ENCODE data around the gene GRB10.

GRB10 gene

GRCh38 chr7:50564640-50565558 is 217.8 kb downstream of the GRB10 start, which contains the start of gene DDC:
DDC (minus strand) TSS chr7:50565405; CDS start chr7:50544085, 21,320 bp downstream.
- FAIRE-seq (no peak), DNase-seq (ENCODE audit: insufficient read length) (no peak)
- TF ChIP-seq POLR2A (IDR thresholded peaks at IDR 0.05; ENCODE audit: low read depth, low read length) (no peak), POLR2AphosphoS5 (IDR thresholded peaks at IDR 0.05; ENCODE audit: low read depth, low read length) (no peak), TAF1 (IDR thresholded peaks at IDR 0.05; ENCODE audit: borderline replicate concordance, low read depth, low read length) (no peak)

- DNase-seq (ENCODE audit: insufficient read length) (no peak), FAIRE-seq (no peak)
- TF ChIP-seq POLR2AphosphoS5 (IDR thresholded peaks at IDR 0.05; ENCODE audit: low read depth, low read length): no peak
- TF ChIP-seq TAF1 (IDR thresholded peaks at IDR 0.05; ENCODE audit: borderline replicate concordance, low read depth, low read length): no peak
- TF ChIP-seq POLR2A (IDR thresholded peaks at IDR 0.05; ENCODE audit: low read depth, low read length): no peak
These were observed 218.5 kb downstream of the GRB10 start for GRCh38 chr7:50564171-50564570.

- FAIRE-seq: no peak
- no peak for DNase-seq (ENCODE audit: insufficient read length)
- no peak for TF ChIP-seq TAF1 (IDR thresholded peaks at IDR 0.05; ENCODE audit: borderline replicate concordance, low read depth, low read length)
- TF ChIP-seq POLR2AphosphoS5 (IDR thresholded peaks at IDR 0.05; ENCODE audit: low read depth, low read length): no peak
- no peak for TF ChIP-seq POLR2A (IDR thresholded peaks at IDR 0.05; ENCODE audit: low read depth, low read length)
These were observed 220.6 kb downstream of the GRB10 start for GRCh38 chr7:50562136-50562535.

GRCh38 chr7:50560865-50561351 is 221.8 kb downstream of the GRB10 start:
- DNase-seq (ENCODE audit: insufficient read length) (no peak), FAIRE-seq (no peak)
- no peak for TF ChIP-seq POLR2AphosphoS5 (IDR thresholded peaks at IDR 0.05; ENCODE audit: low read depth, low read length)
- TF ChIP-seq TAF1 (IDR thresholded peaks at IDR 0.05; ENCODE audit: borderline replicate concordance, low read depth, low read length): no peak
- TF ChIP-seq POLR2A (IDR thresholded peaks at IDR 0.05; ENCODE audit: low read depth, low read length): no peak

- FAIRE-seq (no peak), DNase-seq (ENCODE audit: insufficient read length) (no peak)
These were observed 222.8 kb downstream of the GRB10 start for GRCh38 chr7:50559881-50560280.

GRCh38 chr7:50558294-50559053 is 224.2 kb downstream of the GRB10 start:
- DNase-seq (ENCODE audit: insufficient read length) (no peak), FAIRE-seq (no peak)
- no peak for TF ChIP-seq TAF1 (IDR thresholded peaks at IDR 0.05; ENCODE audit: borderline replicate concordance, low read depth, low read length)
- no peak for TF ChIP-seq POLR2A (IDR thresholded peaks at IDR 0.05; ENCODE audit: low read depth, low read length)
- TF ChIP-seq POLR2AphosphoS5 (IDR thresholded peaks at IDR 0.05; ENCODE audit: low read depth, low read length): no peak

More at GRCh38 chr7:50559881-50560280, 222.8 kb downstream of the GRB10 start:
- TF ChIP-seq TAF1 (IDR thresholded peaks at IDR 0.05; ENCODE audit: borderline replicate concordance, low read depth, low read length) (no peak), POLR2AphosphoS5 (IDR thresholded peaks at IDR 0.05; ENCODE audit: low read depth, low read length) (no peak)

GRCh38 chr7:50557099-50557498 is 225.6 kb downstream of the GRB10 start:
- no peak for TF ChIP-seq TAF1 (IDR thresholded peaks at IDR 0.05; ENCODE audit: borderline replicate concordance, low read depth, low read length)
- TF ChIP-seq POLR2A (IDR thresholded peaks at IDR 0.05; ENCODE audit: low read depth, low read length): no peak
- TF ChIP-seq POLR2AphosphoS5 (IDR thresholded peaks at IDR 0.05; ENCODE audit: low read depth, low read length): no peak
- DNase-seq (ENCODE audit: insufficient read length): no peak
- FAIRE-seq: no peak

GRCh38 chr7:50556247-50556991 is 226.3 kb downstream of the GRB10 start:
- no peak for FAIRE-seq
- TF ChIP-seq TAF1 (IDR thresholded peaks at IDR 0.05; ENCODE audit: borderline replicate concordance, low read depth, low read length) (no peak), POLR2A (IDR thresholded peaks at IDR 0.05; ENCODE audit: low read depth, low read length) (no peak), POLR2AphosphoS5 (IDR thresholded peaks at IDR 0.05; ENCODE audit: low read depth, low read length) (no peak)
- no peak for DNase-seq (ENCODE audit: insufficient read length)

GRCh38 chr7:50555594-50556140 is 227.0 kb downstream of the GRB10 start:
- TF ChIP-seq POLR2AphosphoS5 (IDR thresholded peaks at IDR 0.05; ENCODE audit: low read depth, low read length): no peak
- no peak for TF ChIP-seq POLR2A (IDR thresholded peaks at IDR 0.05; ENCODE audit: low read depth, low read length)
- no peak for TF ChIP-seq TAF1 (IDR thresholded peaks at IDR 0.05; ENCODE audit: borderline replicate concordance, low read depth, low read length)
- FAIRE-seq (no peak), DNase-seq (ENCODE audit: insufficient read length) (no peak)

- FAIRE-seq (no peak), DNase-seq (ENCODE audit: insufficient read length) (no peak)
- TF ChIP-seq POLR2AphosphoS5 (IDR thresholded peaks at IDR 0.05; ENCODE audit: low read depth, low read length): no peak
- no peak for TF ChIP-seq TAF1 (IDR thresholded peaks at IDR 0.05; ENCODE audit: borderline replicate concordance, low read depth, low read length)
- no peak for TF ChIP-seq POLR2A (IDR thresholded peaks at IDR 0.05; ENCODE audit: low read depth, low read length)
These were observed 228.0 kb downstream of the GRB10 start for GRCh38 chr7:50554431-50555322.

Measured in GM12892 (cell line).